GM12875 (cell line): ENCODE measurements around the gene CMTM7.

Experiments used
- H3K4me3 ChIP-seq: one replicate; pipeline ENCODE4 v1.5.1; 2011; ENCODE audit warnings: low read depth, low read length, control low read depth
- TF ChIP-seq, protein P1 (sequence below): IDR thresholded peaks from 2 replicates; pipeline ENCODE4 v1.5.1; 2011; ENCODE audit warnings: low read depth, mild to moderate bottlenecking, control low read depth, inconsistent platforms, low read length, moderate library complexity, borderline replicate concordance; ENCODE audit not compliant: insufficient read depth

CMTM7 gene

GRCh38 chr3:32372213-32372490 lies 19.5 kb upstream of the CMTM7 start:
- TF ChIP-seq, protein P1, sequence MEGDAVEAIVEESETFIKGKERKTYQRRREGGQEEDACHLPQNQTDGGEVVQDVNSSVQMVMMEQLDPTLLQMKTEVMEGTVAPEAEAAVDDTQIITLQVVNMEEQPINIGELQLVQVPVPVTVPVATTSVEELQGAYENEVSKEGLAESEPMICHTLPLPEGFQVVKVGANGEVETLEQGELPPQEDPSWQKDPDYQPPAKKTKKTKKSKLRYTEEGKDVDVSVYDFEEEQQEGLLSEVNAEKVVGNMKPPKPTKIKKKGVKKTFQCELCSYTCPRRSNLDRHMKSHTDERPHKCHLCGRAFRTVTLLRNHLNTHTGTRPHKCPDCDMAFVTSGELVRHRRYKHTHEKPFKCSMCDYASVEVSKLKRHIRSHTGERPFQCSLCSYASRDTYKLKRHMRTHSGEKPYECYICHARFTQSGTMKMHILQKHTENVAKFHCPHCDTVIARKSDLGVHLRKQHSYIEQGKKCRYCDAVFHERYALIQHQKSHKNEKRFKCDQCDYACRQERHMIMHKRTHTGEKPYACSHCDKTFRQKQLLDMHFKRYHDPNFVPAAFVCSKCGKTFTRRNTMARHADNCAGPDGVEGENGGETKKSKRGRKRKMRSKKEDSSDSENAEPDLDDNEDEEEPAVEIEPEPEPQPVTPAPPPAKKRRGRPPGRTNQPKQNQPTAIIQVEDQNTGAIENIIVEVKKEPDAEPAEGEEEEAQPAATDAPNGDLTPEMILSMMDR, result no peak
- H3K4me3 ChIP-seq, result no peak overlapping the region

DNA sequence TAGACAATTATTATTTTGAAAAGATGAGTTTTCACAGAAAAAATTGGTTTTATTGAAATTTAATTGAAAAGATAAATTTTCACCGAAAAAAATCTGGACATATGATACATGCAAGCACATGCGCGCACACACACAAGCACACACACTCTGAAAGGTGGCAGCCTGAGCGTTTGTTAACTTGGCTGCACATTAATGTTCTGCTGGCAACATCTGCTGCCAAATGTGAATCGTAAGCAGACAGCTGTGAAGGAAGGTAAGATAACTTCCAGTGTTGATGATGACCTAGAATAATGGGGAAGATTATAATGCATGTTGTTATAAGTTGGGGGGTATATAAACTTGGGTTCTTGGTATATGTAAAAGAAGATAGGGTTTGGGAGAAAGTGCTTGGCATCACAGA lies 18.4 kb upstream of the CMTM7 start:
- no peak overlapping the region for H3K4me3 ChIP-seq
- TF ChIP-seq, protein P1, result no peak

GRCh38 chr3:32373844-32374243 lies 17.8 kb upstream of the CMTM7 start:
- TF ChIP-seq, protein P1, result no peak
- H3K4me3 ChIP-seq, result no peak overlapping the region

DNA sequence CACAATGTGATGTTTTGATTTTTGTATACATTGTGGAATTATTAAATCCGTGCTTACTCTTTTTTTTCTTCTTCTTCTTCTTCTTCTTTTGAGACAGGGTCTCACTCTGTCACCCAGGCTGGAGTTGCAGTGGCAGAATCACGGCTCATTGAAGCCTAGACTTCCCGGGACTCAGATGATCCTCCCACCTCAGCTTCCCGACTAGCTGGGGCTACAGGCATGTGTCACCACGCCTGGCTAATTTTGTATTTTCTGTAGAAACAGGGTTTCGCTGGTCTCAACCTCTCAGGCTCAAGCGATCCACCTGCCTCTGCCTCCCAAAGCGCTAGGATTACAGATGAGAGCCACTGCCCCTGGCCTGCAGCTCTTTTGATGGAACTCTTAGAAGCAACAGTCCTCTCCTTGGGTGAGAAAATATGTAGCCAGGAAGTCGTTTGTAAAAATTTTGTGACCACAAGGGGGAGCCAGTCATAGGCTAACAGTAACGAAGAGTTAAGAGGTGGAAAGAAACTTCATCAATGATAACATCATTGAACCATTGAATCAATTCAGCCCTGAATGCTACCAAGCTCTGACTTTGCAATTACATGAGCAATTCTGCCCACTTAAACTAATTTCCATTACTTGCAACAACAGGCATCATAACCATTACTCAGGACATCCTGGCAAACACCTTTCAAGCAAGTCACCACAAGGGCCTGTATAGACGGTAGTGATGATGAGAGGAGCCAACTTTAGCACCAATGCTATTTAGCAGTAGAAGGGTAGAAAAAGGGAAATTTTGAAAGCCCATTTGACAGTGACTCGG lies 16.7 kb upstream of the CMTM7 start:
- no peak overlapping the region for H3K4me3 ChIP-seq
- TF ChIP-seq, protein P1, result peak; percentile 44; the same call in 1 of the 2 replicates

DNA sequence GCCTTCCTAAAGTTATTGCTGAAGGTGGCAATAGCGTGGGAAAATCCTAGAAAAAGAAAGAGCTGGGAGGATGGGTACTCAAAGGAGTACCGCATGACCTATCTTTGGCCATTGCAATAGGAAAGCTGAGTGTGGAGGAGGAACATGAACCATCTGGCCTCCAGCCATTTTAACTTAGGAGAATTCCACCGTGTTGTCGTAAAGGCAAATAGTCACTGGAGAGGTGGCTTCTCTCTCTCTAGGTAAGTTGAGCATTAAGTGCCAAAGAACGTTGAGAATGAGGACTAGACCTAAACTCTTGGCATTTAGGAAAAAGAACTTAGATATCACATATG lies 16.1 kb upstream of the CMTM7 start:
- TF ChIP-seq, protein P1, result no peak
- no peak overlapping the region for H3K4me3 ChIP-seq

GRCh38 chr3:32376115-32376514 lies 15.5 kb upstream of the CMTM7 start:
- TF ChIP-seq, protein P1, result no peak
- no peak overlapping the region for H3K4me3 ChIP-seq

GRCh38 chr3:32379831-32380500 lies 11.7 kb upstream of the CMTM7 start:
- H3K4me3 ChIP-seq, result no peak overlapping the region

More at GRCh38 chr3:32379831-32380500, 11.7 kb upstream of the CMTM7 start:
- TF ChIP-seq, protein P1, result no peak
